Measurements from ENCODE around the gene AGRP.

DNA sequence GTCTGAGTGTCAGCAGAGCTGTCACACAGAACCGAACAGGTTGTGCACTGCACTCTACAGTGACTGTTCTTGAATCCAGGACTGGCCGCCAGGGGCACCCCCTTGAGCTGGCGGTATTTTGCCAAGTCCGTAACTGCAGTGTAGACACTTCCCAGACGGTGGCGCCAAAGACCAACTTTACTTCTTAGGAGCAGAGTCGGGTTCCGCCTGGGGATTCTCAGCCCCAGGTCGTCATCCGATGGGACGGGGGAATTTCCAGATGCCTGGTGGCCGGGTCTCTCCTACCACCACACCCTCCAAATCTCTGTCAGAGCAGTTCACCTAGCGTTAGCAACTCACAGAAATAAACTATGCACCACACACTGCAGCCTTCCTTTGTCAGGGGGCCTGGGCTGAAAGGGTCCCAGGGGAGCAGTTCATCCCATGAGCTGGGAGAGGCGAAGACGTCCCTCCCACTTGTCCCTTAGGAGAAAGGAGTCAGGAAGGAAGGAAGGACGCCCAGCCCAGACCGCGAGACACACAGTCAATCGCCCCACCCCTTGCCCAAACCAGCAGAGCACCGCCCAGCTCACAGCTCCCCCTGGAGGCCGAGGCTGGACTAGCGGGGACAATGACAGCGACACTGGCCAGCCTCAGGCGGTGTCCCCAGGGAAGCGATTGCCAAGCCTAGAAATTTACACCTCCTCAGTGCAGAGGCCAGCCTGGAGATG lies 37.9 kb upstream of the AGRP start:
- TF ChIP-seq GATA3 (IDR thresholded peaks at IDR 0.05; ENCODE audit: low read depth, low read length) (no peak), GATA2 (IDR thresholded peaks at IDR 0.05; ENCODE audit: low read depth, low read length) (no peak)

All from SH-SY5Y (cell line).